ENCODE data around the gene PBOV1. TPM values are rescaled to one million over a fixed set of nuclear protein-coding genes. Genes with fewer than 3 reads are reported as not detected.

Gene PBOV1
- total RNA-seq, 1 experiment from 2014 or later: not detected

- ChIA-PET POLR2A (no interaction called here), CTCF (interaction anchor here (1.1 kb wide), 1 partner anchor 14 kb away, joined by 3 read pairs; no protein-coding TSS in a partner anchor), RAD21 (ENCODE audit: low non-redundant PET in 1 of 2, low total read pairs in 2 of 2, uncharacterized antibody in 2 of 2, unreplicated experiment in 2 of 2) (no interaction called here)
- no peak overlapping the region for H2AFZ ChIP-seq (ENCODE audit: low read depth, low read length, poor library complexity, severe bottlenecking)
- intact Hi-C loops (cut with micrococcal nuclease): no loop called here
- H3K36me3 ChIP-seq (ENCODE audit: control insufficient read depth in 1 of 2, insufficient read depth in 2 of 2, low read length in 2 of 2): no peaks in the 10 kb centered on the region
- no TSS peak for BruUV-seq (replicated peaks)
- no peaks in the 10 kb centered on the region for H3K9me3 ChIP-seq (ENCODE audit: control insufficient read depth in 1 of 2, insufficient read depth in 1 of 2, low read depth in 1 of 2, low read length in 2 of 2)
- no peak overlapping the region for H3K4me3 ChIP-seq (replicated peaks in 1 of 2; ENCODE audit: low read depth in 1 of 2, low read length in 2 of 2)
- TF ChIP-seq CBX3 (IDR thresholded peaks at IDR 0.05; ENCODE audit: low read depth): no peak
- TF ChIP-seq REST (IDR thresholded peaks at IDR 0.05; ENCODE audit: low read depth): no peak
- TF ChIP-seq YY1 (IDR thresholded peaks at IDR 0.05; ENCODE audit: extremely low read depth, insufficient replicate concordance, low read depth, low read length): no peak
- no peak for TF ChIP-seq MAX (IDR thresholded peaks at IDR 0.05)
- TF ChIP-seq ZBTB33 (IDR thresholded peaks at IDR 0.05; ENCODE audit: extremely low read depth, insufficient replicate concordance, low read length): no peak
- TF ChIP-seq EZH2phosphoT487 (IDR thresholded peaks at IDR 0.05; ENCODE audit: borderline replicate concordance): no peak
- no peak for TF ChIP-seq POLR2AphosphoS5 (IDR thresholded peaks at IDR 0.05; ENCODE audit: low read depth, low read length)
- no peak for TF ChIP-seq TCF7L2 (IDR thresholded peaks at IDR 0.05; ENCODE audit: borderline replicate concordance, extremely low read depth, insufficient read depth, insufficient read length)
- TF ChIP-seq EZH2 (IDR thresholded peaks at IDR 0.05): no peak
- TF ChIP-seq SP1 (IDR thresholded peaks at IDR 0.05; ENCODE audit: low read depth): no peak
- no peak for TF ChIP-seq POLR2A (IDR thresholded peaks at IDR 0.05; ENCODE audit: borderline replicate concordance, extremely low read depth, insufficient read depth, insufficient read length)
- TF ChIP-seq SRF (IDR thresholded peaks at IDR 0.05; ENCODE audit: low read depth): no peak
- TF ChIP-seq SIN3A (IDR thresholded peaks at IDR 0.05; ENCODE audit: low read depth): no peak
- TF ChIP-seq CTCF (IDR thresholded peaks at IDR 0.05 in 2 of 3, conservative IDR thresholded peaks at IDR 0.05 in 1 of 3; ENCODE audit: borderline replicate concordance in 1 of 3, insufficient read depth in 1 of 3, low read depth in 2 of 3, low read length in 2 of 3): no peak
- no peak for TF ChIP-seq ZFX (IDR thresholded peaks at IDR 0.05)
- TF ChIP-seq RAD21 (IDR thresholded peaks at IDR 0.05; ENCODE audit: low read depth): no peak
- TF ChIP-seq JUND (IDR thresholded peaks at IDR 0.05): no peak
- TF ChIP-seq CEBPB (IDR thresholded peaks at IDR 0.05; ENCODE audit: low read depth): no peak
- TF ChIP-seq FOSL1 (IDR thresholded peaks at IDR 0.05; ENCODE audit: low read depth): no peak
- ATAC-seq (no peak), DNase-seq (ENCODE audit: low read depth, low spot score) (no peak)
- H3K27ac ChIP-seq (ENCODE audit: low read depth, low read length): no peak overlapping the region
- no peak overlapping the region for H3K9ac ChIP-seq (ENCODE audit: low read length)
- no peaks in the 10 kb centered on the region for H4K20me1 ChIP-seq (ENCODE audit: insufficient read depth)
- H3K4me2 ChIP-seq (ENCODE audit: low read length): no peak overlapping the region
- H3K79me2 ChIP-seq (ENCODE audit: insufficient read depth, low read length): no peaks in the 10 kb centered on the region
- no peaks in the 10 kb centered on the region for H3K4me1 ChIP-seq (ENCODE audit: control insufficient read depth in 1 of 2, insufficient read depth in 2 of 2, low read length in 2 of 2)
- no peaks in the 10 kb centered on the region for H3K9me2 ChIP-seq (ENCODE audit: insufficient read depth)
- H3K27me3 ChIP-seq (ENCODE audit: insufficient read depth, low read length): no peaks in the 10 kb centered on the region
Measured at GRCh38 chr6:138197570-138197969, 20.7 kb downstream of the PBOV1 start.
